ENCODE results near the gene ANKFY1.

- TF ChIP-seq, protein P1, sequence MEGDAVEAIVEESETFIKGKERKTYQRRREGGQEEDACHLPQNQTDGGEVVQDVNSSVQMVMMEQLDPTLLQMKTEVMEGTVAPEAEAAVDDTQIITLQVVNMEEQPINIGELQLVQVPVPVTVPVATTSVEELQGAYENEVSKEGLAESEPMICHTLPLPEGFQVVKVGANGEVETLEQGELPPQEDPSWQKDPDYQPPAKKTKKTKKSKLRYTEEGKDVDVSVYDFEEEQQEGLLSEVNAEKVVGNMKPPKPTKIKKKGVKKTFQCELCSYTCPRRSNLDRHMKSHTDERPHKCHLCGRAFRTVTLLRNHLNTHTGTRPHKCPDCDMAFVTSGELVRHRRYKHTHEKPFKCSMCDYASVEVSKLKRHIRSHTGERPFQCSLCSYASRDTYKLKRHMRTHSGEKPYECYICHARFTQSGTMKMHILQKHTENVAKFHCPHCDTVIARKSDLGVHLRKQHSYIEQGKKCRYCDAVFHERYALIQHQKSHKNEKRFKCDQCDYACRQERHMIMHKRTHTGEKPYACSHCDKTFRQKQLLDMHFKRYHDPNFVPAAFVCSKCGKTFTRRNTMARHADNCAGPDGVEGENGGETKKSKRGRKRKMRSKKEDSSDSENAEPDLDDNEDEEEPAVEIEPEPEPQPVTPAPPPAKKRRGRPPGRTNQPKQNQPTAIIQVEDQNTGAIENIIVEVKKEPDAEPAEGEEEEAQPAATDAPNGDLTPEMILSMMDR (IDR thresholded peaks at IDR 0.05) = no peak
- TF ChIP-seq POLR2A (IDR thresholded peaks at IDR 0.05) (no peak), EP300 (IDR thresholded peaks at IDR 0.05; ENCODE audit: low read depth) (no peak), POLR2AphosphoS5 (IDR thresholded peaks at IDR 0.05) (no peak)
Observed at GRCh38 chr17:4209611-4210010, 54.2 kb downstream of the ANKFY1 start.
